ENCODE data around the gene RASAL1. TPM values are rescaled to one million over a fixed set of nuclear protein-coding genes. Genes with fewer than 3 reads are reported as not detected.

Gene RASAL1
- total RNA-seq, 1 experiment from 2014 or later: 16.0 TPM

- no peaks in the 10 kb centered on the region for H4K20me1 ChIP-seq (ENCODE audit: insufficient read depth)
- RAD21 ChIA-PET (ENCODE audit: low non-redundant PET in 1 of 2, low total read pairs in 2 of 2, uncharacterized antibody in 2 of 2, unreplicated experiment in 2 of 2): interaction anchor here (0.7 to 1.1 kb wide), 2 partner anchors 16 to 22 kb away, joined by 4 to 5 read pairs; no protein-coding TSS in a partner anchor
- intact Hi-C loops (cut with micrococcal nuclease): no loop called here
- no peak for ATAC-seq
- peak overlapping the region; percentile 80 for H3K4me2 ChIP-seq (ENCODE audit: low read length)
- no TSS peak for BruUV-seq (replicated peaks)
- no peaks in the 10 kb centered on the region for H3K36me3 ChIP-seq (ENCODE audit: control insufficient read depth in 1 of 2, insufficient read depth in 2 of 2, low read length in 2 of 2)
- H3K4me3 ChIP-seq (replicated peaks in 1 of 2; ENCODE audit: low read depth in 1 of 2, low read length in 2 of 2): peak overlapping the region; percentile 43 to 56
- no peaks in the 10 kb centered on the region for H3K79me2 ChIP-seq (ENCODE audit: insufficient read depth, low read length)
- POLR2A ChIA-PET: interaction anchor here (0.8 kb wide), 1 partner anchor 9 kb away, joined by 3 read pairs; no protein-coding TSS in a partner anchor
- no peak overlapping the region for H3K27ac ChIP-seq (ENCODE audit: low read depth, low read length)
- no peaks in the 10 kb centered on the region for H3K27me3 ChIP-seq (ENCODE audit: insufficient read depth, low read length)
- peak overlapping the region; percentile 48; the same call in 1 of the 2 replicates for H3K9ac ChIP-seq (ENCODE audit: low read length)
- peaks cover 19 to 36% of the 10 kb centered on the region in 2 experiments for H3K4me1 ChIP-seq (ENCODE audit: control insufficient read depth in 1 of 2, insufficient read depth in 2 of 2, low read length in 2 of 2)
- TF ChIP-seq YY1 (IDR thresholded peaks at IDR 0.05; ENCODE audit: extremely low read depth, insufficient replicate concordance, low read depth, low read length) (no peak), POLR2AphosphoS5 (IDR thresholded peaks at IDR 0.05; ENCODE audit: low read depth, low read length) (no peak), FOSL1 (IDR thresholded peaks at IDR 0.05; ENCODE audit: low read depth) (no peak)
- H3K9me3 ChIP-seq (ENCODE audit: control insufficient read depth in 1 of 2, insufficient read depth in 1 of 2, low read depth in 1 of 2, low read length in 2 of 2): no peaks in the 10 kb centered on the region
- DNase-seq (ENCODE audit: low read depth, low spot score): no peak
- CTCF ChIA-PET: interaction anchor here (0.8 to 2.6 kb wide), 12 partner anchors 9 to 252 kb away, joined by 3 to 25 read pairs (median 4); partner anchors contain the start of gene RASAL1
- no peaks in the 10 kb centered on the region for H3K9me2 ChIP-seq (ENCODE audit: insufficient read depth)
- H2AFZ ChIP-seq (ENCODE audit: low read depth, low read length, poor library complexity, severe bottlenecking): peak overlapping the region; percentile 77
Measured at GRCh38 chr12:113152196-113152834, 16.8 kb upstream of the RASAL1 start.

- POLR2A ChIA-PET: no interaction called here
- Histone ChIP-seq H3K36me3 (ENCODE audit: control insufficient read depth in 1 of 2, insufficient read depth in 2 of 2, low read length in 2 of 2) (no peaks in the 10 kb centered on the region), H3K4me2 (ENCODE audit: low read length) (no peak overlapping the region), H3K9ac (ENCODE audit: low read length) (no peak overlapping the region), H3K79me2 (ENCODE audit: insufficient read depth, low read length) (no peaks in the 10 kb centered on the region), H3K9me3 (ENCODE audit: control insufficient read depth in 1 of 2, insufficient read depth in 1 of 2, low read depth in 1 of 2, low read length in 2 of 2) (no peaks in the 10 kb centered on the region), H3K4me1 (ENCODE audit: control insufficient read depth in 1 of 2, insufficient read depth in 2 of 2, low read length in 2 of 2) (peaks cover 19 to 36% of the 10 kb centered on the region in 2 experiments), H3K27ac (ENCODE audit: low read depth, low read length) (no peak overlapping the region), H3K9me2 (ENCODE audit: insufficient read depth) (no peaks in the 10 kb centered on the region), H3K4me3 (replicated peaks in 1 of 2; ENCODE audit: low read depth in 1 of 2, low read length in 2 of 2) (no peak overlapping the region), H2AFZ (ENCODE audit: low read depth, low read length, poor library complexity, severe bottlenecking) (no peak overlapping the region), H4K20me1 (ENCODE audit: insufficient read depth) (no peaks in the 10 kb centered on the region), H3K27me3 (ENCODE audit: insufficient read depth, low read length) (no peaks in the 10 kb centered on the region)
- intact Hi-C loops (cut with micrococcal nuclease): no loop called here
- RAD21 ChIA-PET (ENCODE audit: low non-redundant PET in 1 of 2, low total read pairs in 2 of 2, uncharacterized antibody in 2 of 2, unreplicated experiment in 2 of 2): no interaction called here
- ATAC-seq (no peak), DNase-seq (ENCODE audit: low read depth, low spot score) (no peak)
- no peak for TF ChIP-seq TCF7L2 (IDR thresholded peaks at IDR 0.05; ENCODE audit: borderline replicate concordance, extremely low read depth, insufficient read depth, insufficient read length)
- TF ChIP-seq, protein P1, sequence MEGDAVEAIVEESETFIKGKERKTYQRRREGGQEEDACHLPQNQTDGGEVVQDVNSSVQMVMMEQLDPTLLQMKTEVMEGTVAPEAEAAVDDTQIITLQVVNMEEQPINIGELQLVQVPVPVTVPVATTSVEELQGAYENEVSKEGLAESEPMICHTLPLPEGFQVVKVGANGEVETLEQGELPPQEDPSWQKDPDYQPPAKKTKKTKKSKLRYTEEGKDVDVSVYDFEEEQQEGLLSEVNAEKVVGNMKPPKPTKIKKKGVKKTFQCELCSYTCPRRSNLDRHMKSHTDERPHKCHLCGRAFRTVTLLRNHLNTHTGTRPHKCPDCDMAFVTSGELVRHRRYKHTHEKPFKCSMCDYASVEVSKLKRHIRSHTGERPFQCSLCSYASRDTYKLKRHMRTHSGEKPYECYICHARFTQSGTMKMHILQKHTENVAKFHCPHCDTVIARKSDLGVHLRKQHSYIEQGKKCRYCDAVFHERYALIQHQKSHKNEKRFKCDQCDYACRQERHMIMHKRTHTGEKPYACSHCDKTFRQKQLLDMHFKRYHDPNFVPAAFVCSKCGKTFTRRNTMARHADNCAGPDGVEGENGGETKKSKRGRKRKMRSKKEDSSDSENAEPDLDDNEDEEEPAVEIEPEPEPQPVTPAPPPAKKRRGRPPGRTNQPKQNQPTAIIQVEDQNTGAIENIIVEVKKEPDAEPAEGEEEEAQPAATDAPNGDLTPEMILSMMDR (IDR thresholded peaks at IDR 0.05 in 2 of 3, conservative IDR thresholded peaks at IDR 0.05 in 1 of 3; ENCODE audit: borderline replicate concordance in 1 of 3, insufficient read depth in 1 of 3, low read depth in 2 of 3, low read length in 2 of 3): 0 out of 6 replicates have a peak, but pooled peaks of 1 of the 3 experiments have one; percentile 2
- CTCF ChIA-PET: interaction anchor here (1.0 kb wide), 1 partner anchor 11 kb away, joined by 4 read pairs; no protein-coding TSS in a partner anchor
- no TSS peak for BruUV-seq (replicated peaks)
Measured at GRCh38 chr12:113151655-113152054, 16.1 kb upstream of the RASAL1 start.
